ENCODE data around the gene RABGGTA. TPM values are rescaled to one million over a fixed set of nuclear protein-coding genes. Genes with fewer than 3 reads are reported as not detected.

Gene RABGGTA
- total RNA-seq, 3 donors from 2014 or later (not counting 1 experiment from before 2014, with no cell fraction given): 72.9 to 95.1 (median 88.5) TPM

DNA sequence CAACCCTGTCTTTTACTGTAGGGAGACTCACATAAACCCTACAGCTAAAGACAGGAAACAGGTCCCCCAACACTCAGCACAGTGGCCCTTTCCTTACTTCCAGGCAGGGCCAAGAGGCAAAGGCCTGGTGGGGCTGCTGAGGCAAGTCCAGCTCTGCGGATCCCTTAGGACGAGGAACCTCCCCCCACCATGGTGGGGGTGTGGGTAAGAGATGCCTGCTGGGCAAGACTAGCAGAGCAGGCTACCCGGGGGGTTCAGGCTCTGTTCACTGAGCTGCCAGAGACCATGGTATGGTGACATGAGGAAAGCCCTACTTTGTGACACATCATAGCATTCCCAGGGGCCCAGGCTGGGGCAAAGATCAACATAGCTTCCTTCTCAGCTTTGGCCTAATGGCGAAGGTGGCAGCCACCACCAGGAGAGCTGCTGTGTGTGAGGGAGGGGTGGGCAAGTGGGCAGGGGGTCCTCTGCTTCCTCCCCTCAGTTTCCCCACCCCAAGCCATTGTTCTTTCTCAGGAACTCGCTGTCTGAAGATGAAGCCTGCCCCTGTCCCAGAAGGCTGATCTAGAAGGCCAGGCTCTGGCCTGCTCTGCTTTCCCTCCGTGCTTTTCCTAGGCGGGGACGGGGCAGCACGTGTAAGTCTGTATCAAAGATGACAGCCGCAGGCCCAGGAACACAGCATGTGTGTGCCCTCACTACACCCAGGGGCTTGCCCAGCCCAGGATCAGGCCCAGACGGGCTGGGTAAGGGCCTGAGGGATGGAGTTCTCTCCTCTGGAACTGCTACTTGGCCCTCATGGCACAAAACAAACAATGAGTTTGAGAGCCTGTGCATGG lies 18.9 kb downstream of the RABGGTA start:
- WGBS (ENCODE audit: insufficient coverage): 95% methylated on average over 8 of the region's 11 CpGs
- Mint-ChIP-seq H3K27me3 (ENCODE audit: low read depth in 2 of 2) (no peaks in the 10 kb centered on the region), H3K27ac (no peak overlapping the region), H3K36me3 (no peaks in the 10 kb centered on the region), H3K4me1 (peaks cover 4 to 8% of the 10 kb centered on the region in 2 donors), H3K9me3 (no peaks in the 10 kb centered on the region), H3K4me3 (no peak overlapping the region)
- Histone ChIP-seq H3K9me3 (ENCODE audit: control insufficient read depth, insufficient read depth, low read length) (no peaks in the 10 kb centered on the region), H3K27ac (ENCODE audit: low read length) (no peak overlapping the region), H3K4me1 (ENCODE audit: control insufficient read depth, insufficient read depth, low read length) (no peaks in the 10 kb centered on the region), H3K4me3 (ENCODE audit: low read length) (no peak overlapping the region), H3K36me3 (ENCODE audit: control insufficient read depth, insufficient read depth, low read length) (peaks cover 3% of the 10 kb centered on the region), H3K27me3 (ENCODE audit: control insufficient read depth, insufficient read depth, low read length) (no peaks in the 10 kb centered on the region)
- intact Hi-C loops (cut with micrococcal nuclease): no loop called here
- no peak for ATAC-seq
- TF ChIP-seq, protein P1, sequence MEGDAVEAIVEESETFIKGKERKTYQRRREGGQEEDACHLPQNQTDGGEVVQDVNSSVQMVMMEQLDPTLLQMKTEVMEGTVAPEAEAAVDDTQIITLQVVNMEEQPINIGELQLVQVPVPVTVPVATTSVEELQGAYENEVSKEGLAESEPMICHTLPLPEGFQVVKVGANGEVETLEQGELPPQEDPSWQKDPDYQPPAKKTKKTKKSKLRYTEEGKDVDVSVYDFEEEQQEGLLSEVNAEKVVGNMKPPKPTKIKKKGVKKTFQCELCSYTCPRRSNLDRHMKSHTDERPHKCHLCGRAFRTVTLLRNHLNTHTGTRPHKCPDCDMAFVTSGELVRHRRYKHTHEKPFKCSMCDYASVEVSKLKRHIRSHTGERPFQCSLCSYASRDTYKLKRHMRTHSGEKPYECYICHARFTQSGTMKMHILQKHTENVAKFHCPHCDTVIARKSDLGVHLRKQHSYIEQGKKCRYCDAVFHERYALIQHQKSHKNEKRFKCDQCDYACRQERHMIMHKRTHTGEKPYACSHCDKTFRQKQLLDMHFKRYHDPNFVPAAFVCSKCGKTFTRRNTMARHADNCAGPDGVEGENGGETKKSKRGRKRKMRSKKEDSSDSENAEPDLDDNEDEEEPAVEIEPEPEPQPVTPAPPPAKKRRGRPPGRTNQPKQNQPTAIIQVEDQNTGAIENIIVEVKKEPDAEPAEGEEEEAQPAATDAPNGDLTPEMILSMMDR (IDR thresholded peaks at IDR 0.05): no peak
- DNase-seq: no peak

DNA sequence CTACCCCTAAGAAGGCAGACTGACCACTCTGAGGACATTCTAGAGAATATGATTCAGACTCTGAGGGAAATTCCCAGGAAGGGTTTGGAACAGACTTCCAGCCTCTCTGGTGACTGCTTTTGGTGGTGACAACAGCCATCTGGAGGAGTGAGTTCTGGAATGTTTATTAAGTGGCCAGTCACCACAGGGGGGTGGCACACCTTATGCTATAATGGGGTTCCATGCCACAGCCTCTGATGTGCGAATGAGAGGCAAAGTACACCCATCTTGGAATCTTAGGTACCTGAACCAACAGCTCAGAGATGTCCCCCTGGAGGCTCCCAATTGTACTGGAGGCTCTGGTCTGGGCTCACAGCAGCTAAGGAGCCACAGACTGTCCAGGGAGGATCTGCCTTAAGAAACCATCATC lies 19.5 kb downstream of the RABGGTA start:
- Mint-ChIP-seq H3K27ac (no peak overlapping the region), H3K27me3 (ENCODE audit: low read depth in 2 of 2) (no peaks in the 10 kb centered on the region)
- 94% methylated on average over 1 of the region's 1 CpG for WGBS (ENCODE audit: insufficient coverage)

DNA sequence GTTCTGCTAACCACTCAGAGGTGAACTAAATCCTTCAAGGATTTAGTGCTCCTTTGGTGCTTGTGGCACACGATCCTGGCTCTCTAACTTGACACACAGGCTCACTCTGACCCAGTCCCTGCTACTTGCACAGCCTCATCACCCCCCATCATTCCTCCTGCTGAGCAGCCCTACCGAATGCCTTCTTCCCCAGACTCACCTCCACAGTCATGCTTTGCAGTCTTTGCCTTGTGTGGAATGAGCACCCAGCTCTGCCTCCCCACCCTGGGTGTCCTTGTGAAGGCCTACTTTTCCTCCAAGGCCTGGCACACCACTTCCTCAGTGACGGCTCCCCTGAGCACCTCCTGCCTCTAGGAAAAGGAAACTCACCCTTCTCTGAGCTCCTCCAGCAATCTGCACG lies 21.0 kb downstream of the RABGGTA start:
- TF ChIP-seq, protein P1 (IDR thresholded peaks at IDR 0.05): no peak
- ATAC-seq (no peak), DNase-seq (no peak)
- H3K4me3 ChIP-seq (ENCODE audit: low read length): no peak overlapping the region
- Mint-ChIP-seq H3K4me3 (no peak overlapping the region), H3K36me3 (no peaks in the 10 kb centered on the region), H3K27me3 (ENCODE audit: low read depth in 2 of 2) (no peaks in the 10 kb centered on the region), H3K9me3 (no peaks in the 10 kb centered on the region), H3K4me1 (peaks cover 12 to 17% of the 10 kb centered on the region in 2 donors), H3K27ac (peak overlapping the region; percentile 3 to 60)
- H3K4me1 ChIP-seq (ENCODE audit: control insufficient read depth, insufficient read depth, low read length): peaks cover 13% of the 10 kb centered on the region
- no peaks in the 10 kb centered on the region for H3K9me3 ChIP-seq (ENCODE audit: control insufficient read depth, insufficient read depth, low read length)
- no peaks in the 10 kb centered on the region for H3K27me3 ChIP-seq (ENCODE audit: control insufficient read depth, insufficient read depth, low read length)
- peaks cover 3% of the 10 kb centered on the region for H3K36me3 ChIP-seq (ENCODE audit: control insufficient read depth, insufficient read depth, low read length)
- intact Hi-C loops (cut with micrococcal nuclease): no loop called here
- no peak overlapping the region for H3K27ac ChIP-seq (ENCODE audit: low read length)
- WGBS (ENCODE audit: insufficient coverage): 74% methylated on average over 4 of the region's 4 CpGs

More for the DNA sequence above, 19.5 kb downstream of the RABGGTA start:
- Histone ChIP-seq H3K4me3 (ENCODE audit: low read length) (no peak overlapping the region), H3K27me3 (ENCODE audit: control insufficient read depth, insufficient read depth, low read length) (no peaks in the 10 kb centered on the region), H3K27ac (ENCODE audit: low read length) (no peak overlapping the region), H3K36me3 (ENCODE audit: control insufficient read depth, insufficient read depth, low read length) (peaks cover 3% of the 10 kb centered on the region), H3K4me1 (ENCODE audit: control insufficient read depth, insufficient read depth, low read length) (peaks cover 6% of the 10 kb centered on the region), H3K9me3 (ENCODE audit: control insufficient read depth, insufficient read depth, low read length) (no peaks in the 10 kb centered on the region)
- TF ChIP-seq, protein P1 (IDR thresholded peaks at IDR 0.05): no peak
- Mint-ChIP-seq H3K4me3 (no peak overlapping the region), H3K4me1 (peaks cover 8 to 14% of the 10 kb centered on the region in 2 donors), H3K36me3 (no peaks in the 10 kb centered on the region), H3K9me3 (no peaks in the 10 kb centered on the region)
- DNase-seq (no peak), ATAC-seq (no peak)
- intact Hi-C loops (cut with micrococcal nuclease): no loop called here
